ENCODE measurements around the gene TBX10. TPM values are rescaled to one million over a fixed set of nuclear protein-coding genes. Genes with fewer than 3 reads are reported as not detected.
A peak's percentile ranks its signal among the peaks of the same experiment; 100 is the strongest.

The TBX10 gene
- total and polyA plus RNA-seq, 12 donors: 0.17 to 0.44 (median 0.28) TPM; not detected in 9

DNA sequence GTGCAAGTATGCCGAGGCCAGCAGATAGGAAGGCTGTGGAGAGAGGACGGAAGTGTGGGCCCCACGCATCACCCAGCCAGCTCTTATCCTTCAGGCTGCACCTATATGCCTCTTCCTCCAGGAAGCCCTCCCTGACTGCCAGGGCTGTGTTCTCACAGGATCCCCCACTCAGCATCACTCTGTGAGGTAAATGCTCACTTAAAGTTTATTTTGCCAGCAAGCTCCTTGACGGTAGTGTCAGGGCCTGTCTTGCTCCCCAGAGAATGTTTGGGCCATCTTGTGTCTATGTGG is 4.4 kb downstream of the TBX10 start:
- Histone ChIP-seq H3K27me3 (peaks cover 0 to 16% (median 12%) of the 10 kb centered on the region in 7 donors), H3K27ac (no peak overlapping the region), H3K4me3 (no peak overlapping the region), H3K9me3 (no peaks in the 10 kb centered on the region), H3K4me1 (peaks cover 0 to 12% (median 7%) of the 10 kb centered on the region in 9 donors), H3K36me3 (no peaks in the 10 kb centered on the region)
- TF ChIP-seq, protein P1, sequence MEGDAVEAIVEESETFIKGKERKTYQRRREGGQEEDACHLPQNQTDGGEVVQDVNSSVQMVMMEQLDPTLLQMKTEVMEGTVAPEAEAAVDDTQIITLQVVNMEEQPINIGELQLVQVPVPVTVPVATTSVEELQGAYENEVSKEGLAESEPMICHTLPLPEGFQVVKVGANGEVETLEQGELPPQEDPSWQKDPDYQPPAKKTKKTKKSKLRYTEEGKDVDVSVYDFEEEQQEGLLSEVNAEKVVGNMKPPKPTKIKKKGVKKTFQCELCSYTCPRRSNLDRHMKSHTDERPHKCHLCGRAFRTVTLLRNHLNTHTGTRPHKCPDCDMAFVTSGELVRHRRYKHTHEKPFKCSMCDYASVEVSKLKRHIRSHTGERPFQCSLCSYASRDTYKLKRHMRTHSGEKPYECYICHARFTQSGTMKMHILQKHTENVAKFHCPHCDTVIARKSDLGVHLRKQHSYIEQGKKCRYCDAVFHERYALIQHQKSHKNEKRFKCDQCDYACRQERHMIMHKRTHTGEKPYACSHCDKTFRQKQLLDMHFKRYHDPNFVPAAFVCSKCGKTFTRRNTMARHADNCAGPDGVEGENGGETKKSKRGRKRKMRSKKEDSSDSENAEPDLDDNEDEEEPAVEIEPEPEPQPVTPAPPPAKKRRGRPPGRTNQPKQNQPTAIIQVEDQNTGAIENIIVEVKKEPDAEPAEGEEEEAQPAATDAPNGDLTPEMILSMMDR (IDR thresholded peaks at IDR 0.05): no peak
- DNase-seq (no peak), ATAC-seq (no peak)
- 76 to 84% methylated on average over 4 of the region's 4 CpGs for WGBS, 2 donors
- intact Hi-C loops (cut with DNase I): loop anchor here in 1 of 10 donors (10.0 kb wide), 1 partner anchor 170 kb away; no protein-coding TSS in a partner anchor

DNA sequence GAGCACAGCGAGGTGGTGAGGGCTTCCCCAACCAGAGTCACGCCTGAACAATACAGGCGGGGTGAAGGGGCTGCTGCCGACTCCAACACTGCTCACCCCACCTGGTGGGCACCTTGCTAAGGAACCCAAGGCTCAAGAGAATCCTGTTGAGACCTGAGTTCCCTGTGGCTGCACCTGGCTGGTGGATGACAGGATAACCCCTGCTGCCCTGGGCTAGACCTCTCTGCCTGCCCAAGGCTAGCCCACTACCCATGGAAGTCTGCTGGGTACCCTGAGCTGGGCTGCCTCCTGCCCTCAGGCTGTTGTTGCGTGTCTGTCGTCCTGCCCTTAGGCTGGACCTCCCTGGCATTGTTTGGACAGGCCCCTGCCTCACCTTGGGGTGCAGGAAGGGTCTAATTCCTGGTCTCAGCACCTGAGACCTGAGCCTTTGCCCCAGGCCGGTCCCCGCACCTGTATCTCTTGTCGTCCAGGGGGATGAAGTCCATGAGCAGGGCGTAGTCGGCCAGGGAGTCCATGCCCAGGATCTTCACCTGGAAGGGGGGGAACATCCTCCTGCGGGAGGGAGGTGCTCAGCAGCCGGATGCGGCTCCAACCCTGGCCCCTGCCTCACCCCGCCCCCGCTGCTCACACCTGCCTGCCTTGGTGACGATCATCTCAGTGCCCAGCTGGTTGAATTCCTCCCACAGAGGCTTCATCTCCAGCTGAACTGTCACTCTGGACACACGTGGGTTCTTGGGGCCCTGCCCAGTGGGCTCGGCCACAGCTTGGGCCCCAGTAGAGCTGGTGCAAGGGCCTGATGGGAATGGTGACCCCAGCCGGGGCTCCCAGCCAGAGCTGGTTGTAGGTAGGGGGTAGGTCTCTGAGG is 5.0 kb downstream of the TBX10 start:
- ATAC-seq (no peak), DNase-seq (peak in 1 of 2 donors; percentile 8)
- Histone ChIP-seq H3K27me3 (peaks cover 0 to 10% (median 6%) of the 10 kb centered on the region in 7 donors), H3K4me1 (peaks cover 0 to 13% (median 7%) of the 10 kb centered on the region in 9 donors), H3K36me3 (no peaks in the 10 kb centered on the region), H3K4me3 (no peak overlapping the region), H3K9me3 (no peaks in the 10 kb centered on the region), H3K27ac (no peak overlapping the region)
- intact Hi-C loops (cut with DNase I): loop anchor here in 1 of 10 donors (10.0 kb wide), 1 partner anchor 170 kb away; no protein-coding TSS in a partner anchor
- TF ChIP-seq, protein P1 (IDR thresholded peaks at IDR 0.05): no peak
- 80 to 82% methylated on average over 20 of the region's 20 CpGs for WGBS, 2 donors

DNA sequence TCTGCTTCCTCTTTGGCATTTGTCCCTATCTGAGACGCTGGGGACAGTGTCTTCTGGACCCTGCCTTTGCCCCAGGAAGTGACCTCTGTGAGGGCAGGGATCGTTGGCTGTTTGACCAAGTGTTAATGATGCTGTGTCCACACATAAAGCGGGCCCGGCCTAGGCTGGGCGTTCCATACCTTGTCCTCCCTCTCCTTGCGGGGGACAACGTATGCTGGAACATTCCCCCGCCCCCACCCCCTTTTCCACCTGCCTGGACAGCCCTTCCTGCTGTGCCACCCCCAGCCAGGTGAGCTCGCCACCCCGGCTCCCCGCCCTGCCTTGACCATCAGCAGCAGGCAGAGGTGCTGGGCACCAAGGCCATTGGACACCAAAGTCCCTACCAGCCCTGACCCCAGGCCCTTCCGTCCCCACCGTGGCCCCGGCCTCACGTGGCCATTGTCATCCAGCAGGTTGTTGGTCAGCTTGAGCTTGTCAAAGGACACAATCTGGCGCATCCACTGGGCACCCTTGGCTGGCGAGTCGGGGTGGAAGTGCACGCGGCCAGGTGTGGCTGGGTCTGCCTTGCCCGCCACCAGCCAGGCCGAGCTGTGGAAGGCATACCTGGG is 5.7 kb downstream of the TBX10 start:
- Histone ChIP-seq H3K9me3 (no peaks in the 10 kb centered on the region), H3K27ac (no peak overlapping the region), H3K4me1 (peaks cover 0 to 20% (median 14%) of the 10 kb centered on the region in 9 donors), H3K36me3 (no peaks in the 10 kb centered on the region), H3K4me3 (no peak overlapping the region), H3K27me3 (peaks cover 0 to 3% (median 0%) of the 10 kb centered on the region in 7 donors)
- intact Hi-C loops (cut with DNase I): loop anchor here in 1 of 10 donors (10.0 kb wide), 1 partner anchor 171 kb away; no protein-coding TSS in a partner anchor
- ATAC-seq: no peak
- 83 to 85% methylated on average over 22 of the region's 22 CpGs for WGBS, 2 donors
- peak in 1 of 2 donors; percentile 9 for DNase-seq
- TF ChIP-seq, protein P1 (IDR thresholded peaks at IDR 0.05): no peak

DNA sequence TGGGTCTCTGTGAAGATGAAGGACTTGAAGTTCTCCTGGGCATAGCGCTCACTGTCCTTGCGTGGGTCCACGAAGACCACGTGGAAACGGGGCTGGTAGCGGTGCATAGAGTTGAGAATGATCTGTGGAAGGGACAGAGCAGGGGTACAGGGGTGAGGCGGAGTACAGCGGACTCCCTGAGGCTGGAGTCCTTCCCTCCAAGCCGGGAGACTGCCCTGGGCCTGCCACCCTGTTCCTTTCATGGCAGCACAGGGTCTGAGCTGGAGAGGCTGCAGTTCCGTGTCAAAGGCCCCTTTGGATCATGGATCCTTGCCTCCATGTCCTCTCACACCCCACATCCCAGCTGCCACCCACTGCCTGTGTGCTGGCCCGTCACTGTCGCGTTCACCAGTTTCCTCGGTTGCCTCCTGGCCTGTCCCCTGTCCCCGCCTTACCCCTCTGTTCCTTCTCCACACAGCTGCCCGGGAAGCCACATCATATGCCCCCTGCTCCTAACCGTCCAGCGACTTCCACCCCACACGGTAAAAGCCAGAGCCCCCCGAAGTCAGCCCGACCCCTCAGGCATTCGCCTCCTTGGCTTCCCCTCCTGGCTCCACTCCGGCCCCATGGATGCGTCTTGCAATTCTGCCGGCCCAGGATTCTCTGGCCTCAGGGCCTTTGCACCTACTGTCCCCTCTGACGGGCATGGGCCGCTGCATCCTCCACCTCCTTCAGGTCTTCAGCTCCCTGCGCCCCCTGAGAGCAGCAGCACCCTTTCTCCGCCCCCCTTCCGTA is 6.4 kb downstream of the TBX10 start:
- no peaks in the 10 kb centered on the region for H3K36me3 ChIP-seq
- H3K4me1 ChIP-seq: peaks cover 0 to 27% (median 19%) of the 10 kb centered on the region in 9 donors
- H3K9me3 ChIP-seq: no peaks in the 10 kb centered on the region
- H3K4me3 ChIP-seq: no peak overlapping the region
- ATAC-seq: no peak
- DNase-seq: peak in 1 of 2 donors; percentile 8
- 90 to 94% methylated on average over 30 of the region's 30 CpGs for WGBS, 2 donors
- TF ChIP-seq, protein P1 (IDR thresholded peaks at IDR 0.05): no peak
- no peaks in the 10 kb centered on the region for H3K27me3 ChIP-seq
- peak overlapping the region in 1 of 10 donors; percentile 31 for H3K27ac ChIP-seq
- intact Hi-C loops (cut with DNase I): loop anchor here in 1 of 10 donors (10.0 kb wide), 1 partner anchor 172 kb away; no protein-coding TSS in a partner anchor
